ENCODE results near the gene SLC6A17.

SLC6A17 gene

GRCh38 chr1:110206261-110206920, 56.1 kb downstream of the SLC6A17 start:
- no peak for DNase-seq

GRCh38 chr1:110207831-110208230, 57.5 kb downstream of the SLC6A17 start:
- peak; percentile 25 for DNase-seq

GRCh38 chr1:110208916-110209645, 58.8 kb downstream of the SLC6A17 start:
- no peak for DNase-seq

DNA sequence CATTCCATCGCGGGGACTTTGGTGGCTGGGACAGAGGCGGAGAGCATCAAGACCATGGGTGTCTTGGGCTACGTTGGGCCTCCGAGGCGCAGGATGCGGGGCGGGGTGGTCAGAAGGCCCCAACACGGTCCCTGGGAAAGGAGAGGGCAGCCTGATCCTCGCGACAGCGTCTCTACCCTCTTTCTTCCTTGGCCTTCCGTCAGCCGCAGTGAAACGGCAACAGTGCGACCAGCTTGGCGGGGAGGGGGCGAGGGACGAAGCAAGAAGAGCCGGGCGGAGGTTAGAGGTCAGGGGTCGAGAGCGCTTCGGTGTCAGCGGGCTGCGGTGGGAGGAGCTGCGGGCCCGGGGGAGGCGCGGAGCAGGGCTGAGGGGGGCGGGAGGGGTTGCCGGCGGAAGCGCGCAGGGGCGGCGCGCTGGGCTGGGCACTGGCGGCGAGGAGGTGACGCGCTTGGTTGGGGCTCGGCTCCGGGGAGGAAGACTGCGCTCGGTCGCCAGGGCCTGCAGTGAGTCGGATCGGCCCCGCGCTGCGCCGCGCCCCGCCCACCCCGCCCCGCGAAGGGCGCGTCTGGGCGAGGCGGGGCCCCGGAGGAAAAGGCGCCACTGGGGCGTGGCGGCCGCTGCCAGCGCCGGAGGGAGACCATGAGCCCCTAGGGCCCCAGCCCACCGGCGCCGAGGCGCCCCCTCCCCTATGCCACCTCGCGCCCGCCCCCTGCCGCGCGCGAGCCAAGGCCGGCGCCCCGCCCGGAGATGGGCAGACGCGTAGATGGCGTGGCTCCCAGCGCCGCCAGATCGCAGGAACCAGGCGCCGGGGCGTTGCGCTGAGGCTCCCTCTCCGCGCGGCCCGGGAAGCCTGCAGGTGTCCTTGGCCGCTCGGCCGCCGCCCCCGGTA, 59.7 kb downstream of the SLC6A17 start, which contains the start of gene KCNC4:
KCNC4 (plus strand) TSS at position 600 of the 889 bp plus-strand sequence. CDS start 1,186 bp downstream, outside the sequence.
- DNase-seq = peak; percentile 83

GRCh38 chr1:110210604-110211495, 60.6 kb downstream of the SLC6A17 start:
- DNase-seq = peak; percentile 31

DNA sequence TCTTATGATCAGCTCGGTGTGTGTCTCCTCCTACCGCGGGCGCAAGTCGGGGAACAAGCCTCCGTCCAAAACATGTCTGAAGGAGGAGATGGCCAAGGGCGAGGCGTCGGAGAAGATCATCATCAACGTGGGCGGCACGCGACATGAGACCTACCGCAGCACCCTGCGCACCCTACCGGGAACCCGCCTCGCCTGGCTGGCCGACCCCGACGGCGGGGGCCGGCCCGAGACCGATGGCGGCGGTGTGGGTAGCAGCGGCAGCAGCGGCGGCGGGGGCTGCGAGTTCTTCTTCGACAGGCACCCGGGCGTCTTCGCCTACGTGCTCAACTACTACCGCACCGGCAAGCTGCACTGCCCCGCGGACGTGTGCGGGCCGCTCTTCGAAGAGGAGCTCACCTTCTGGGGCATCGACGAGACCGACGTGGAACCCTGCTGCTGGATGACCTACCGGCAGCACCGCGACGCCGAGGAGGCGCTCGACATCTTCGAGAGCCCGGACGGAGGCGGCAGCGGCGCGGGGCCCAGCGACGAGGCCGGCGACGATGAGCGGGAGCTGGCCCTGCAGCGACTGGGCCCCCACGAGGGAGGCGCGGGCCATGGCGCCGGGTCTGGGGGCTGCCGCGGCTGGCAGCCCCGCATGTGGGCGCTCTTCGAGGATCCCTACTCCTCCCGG, 61.3 kb downstream of the SLC6A17 start:
- no peak for DNase-seq

DNA sequence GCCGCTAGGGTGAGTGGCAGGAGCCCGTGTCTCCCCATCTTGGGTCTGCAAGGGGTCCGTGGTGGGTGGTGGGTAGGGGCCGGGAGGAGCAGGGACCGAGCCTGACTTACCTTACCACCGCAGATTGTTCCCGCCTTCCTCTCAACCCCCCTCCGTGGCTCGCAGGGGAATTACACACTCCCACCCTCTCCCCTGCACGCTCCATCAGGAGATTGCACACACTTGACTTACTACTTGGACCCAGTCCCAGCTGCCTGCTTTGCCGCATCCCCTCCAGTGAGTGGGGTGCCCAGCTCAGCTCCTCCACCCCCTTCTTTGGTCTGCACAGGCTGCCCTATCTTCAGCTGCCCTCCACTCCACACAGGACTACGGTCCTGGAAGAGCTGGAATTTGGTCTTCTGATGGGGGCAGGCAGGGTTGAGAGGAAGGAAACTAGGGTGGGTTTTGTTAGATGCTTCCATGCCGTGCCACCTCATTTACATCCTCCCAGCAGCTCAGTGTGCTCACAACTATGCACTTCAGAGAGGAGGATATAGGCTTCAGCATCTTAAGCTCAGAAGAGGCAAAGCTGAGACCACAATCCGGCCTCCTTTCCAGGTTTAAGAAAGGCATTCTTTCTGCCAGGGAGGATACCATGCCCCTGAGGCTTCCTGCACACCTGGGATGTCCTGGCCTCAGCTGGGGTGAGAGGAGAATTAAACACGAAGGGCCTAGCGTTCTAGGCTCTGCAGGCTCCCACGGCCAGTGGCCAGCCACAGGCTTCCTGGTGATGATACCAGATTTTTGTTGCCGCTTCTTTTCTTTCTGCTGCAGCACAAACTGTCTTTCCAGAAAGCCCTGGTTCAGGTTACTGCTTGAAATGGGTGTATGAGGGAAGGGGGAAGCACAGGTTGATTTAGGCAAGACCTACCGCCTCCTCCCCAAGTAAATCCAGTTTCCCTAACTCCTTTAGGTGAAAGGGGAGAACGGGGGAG, 62.2 kb downstream of the SLC6A17 start:
- DNase-seq = peak; percentile 24

DNA sequence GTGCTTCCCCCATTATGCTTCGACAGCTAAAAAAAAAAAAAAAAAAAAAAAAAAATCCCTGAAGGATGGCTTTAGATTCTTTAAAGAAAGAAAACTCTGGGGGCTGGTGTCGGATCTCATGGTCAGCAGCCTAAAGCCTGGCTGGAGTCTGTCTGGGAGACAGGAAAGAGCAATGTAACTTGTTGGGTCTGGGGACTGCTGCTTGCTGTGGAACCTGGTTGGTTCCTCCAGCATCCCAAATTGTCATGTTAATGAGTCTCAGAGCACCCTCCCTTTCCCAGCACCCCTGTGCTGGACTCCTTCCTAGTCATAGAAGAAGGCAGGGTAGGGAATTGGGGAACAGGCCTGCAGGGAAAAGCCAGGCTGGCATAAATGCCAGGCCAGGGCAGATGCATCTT, 62.8 kb downstream of the SLC6A17 start:
- no peak for DNase-seq

DNA sequence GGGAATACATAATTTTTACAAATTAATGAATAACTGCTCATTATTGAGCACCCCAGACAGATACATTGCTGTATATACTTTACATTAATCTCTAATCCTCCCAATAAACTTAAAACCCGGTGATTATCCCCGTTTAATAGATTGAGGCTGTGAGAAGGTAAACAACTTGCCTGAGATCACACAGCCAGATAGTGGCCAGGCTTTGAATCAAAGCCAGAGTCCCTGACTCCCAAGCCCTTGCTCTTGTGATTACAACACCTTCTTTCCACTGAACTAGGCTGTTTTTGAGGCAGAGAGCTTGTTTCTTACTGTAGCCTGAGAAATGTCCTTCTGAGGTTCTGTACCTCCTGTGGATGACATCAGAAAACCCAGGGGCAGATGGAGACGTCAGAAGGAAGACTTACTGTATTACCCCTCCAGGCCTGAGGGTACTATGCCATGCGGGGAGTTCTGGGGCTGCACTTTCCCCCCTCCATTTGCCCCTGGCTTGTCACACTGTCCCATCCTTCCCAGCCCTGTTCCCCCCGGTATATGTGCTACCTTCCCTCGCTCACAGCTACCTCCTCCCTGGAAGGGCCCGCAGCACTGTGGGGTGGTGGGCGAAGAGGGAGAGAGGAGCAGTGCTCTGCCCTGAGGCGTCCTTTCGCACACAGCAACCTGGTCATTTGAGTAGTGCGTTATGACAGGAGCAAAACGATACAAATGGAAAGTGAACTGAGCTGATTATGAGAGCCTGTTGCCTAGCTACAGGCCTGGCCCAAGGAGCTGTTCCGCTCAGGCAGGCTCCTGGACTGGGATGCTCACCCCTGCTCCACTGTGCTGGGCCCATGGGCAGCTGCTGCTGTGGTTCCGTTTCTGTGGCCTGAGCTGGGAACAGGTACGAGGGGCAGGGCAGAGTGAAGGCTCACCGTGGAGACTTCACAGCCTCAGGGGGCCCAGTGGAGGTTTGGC, 64.4 kb downstream of the SLC6A17 start:
- no peak for DNase-seq

DNA sequence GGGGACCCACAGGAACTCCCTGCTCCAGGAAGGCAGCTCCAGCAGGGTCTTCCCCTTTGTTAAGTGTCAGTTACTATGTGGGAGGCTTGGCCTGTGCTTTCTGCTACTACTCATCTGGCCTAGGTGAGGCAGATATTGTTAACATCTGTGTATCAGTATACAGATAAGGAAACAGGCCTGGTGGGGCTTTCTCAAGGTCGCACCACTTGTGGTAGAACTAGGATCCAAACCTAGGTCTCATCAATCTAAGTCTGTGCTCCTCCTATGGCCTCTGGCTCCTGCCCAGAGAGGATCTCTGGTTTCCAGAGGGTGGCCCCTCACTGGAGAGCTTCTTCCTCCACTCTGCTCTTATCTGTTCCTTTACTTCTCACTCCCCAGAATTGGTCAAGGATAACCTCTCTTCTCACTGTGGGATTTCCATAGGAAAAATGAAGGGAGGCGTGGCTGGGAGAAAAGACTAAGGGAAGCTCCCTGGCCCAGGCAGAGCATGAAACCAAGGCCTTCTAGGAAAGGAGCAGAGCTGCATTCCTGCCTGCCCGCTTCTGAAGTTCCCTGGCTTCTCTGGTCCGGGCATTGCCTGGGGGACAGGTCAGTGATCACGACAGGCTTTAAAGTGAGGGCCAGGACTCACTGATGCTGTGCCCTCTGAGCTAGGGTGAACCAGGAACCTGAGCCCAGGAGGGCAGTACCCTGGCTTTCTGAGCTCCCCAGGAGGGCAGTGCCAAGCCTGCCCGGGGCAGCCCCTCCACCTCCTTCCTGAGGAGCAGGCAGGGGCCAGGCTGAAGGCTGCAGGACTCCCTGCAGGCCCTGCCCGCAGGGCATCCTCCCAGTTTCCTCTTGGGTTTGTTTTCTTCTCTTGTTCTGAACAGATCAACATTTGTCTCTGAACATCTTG, 65.6 kb downstream of the SLC6A17 start:
- no peak for DNase-seq

- DNase-seq = no peak
Measured at GRCh38 chr1:110216844-110217444, 66.7 kb downstream of the SLC6A17 start.

DNA sequence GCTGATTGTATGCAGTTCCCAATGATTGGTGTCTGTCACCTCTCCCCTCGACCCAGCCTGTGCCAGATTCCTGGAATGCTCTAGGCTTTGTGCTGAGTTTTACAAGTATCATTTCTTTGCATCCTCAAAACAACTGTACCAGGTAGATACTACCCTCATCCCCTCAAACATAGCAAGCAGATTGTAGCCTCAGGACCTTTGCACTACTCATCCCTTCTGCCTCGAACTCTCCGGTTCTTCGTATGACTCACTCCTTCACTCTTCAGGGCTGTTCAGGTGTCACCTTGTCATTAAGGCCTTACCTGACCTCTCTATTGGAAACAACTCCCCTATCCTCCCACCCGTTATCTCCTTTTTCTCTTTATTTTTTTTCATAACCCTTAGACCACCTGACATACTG, 67.8 kb downstream of the SLC6A17 start:
- no peak for DNase-seq

- no peak for DNase-seq
Measured at GRCh38 chr1:110218739-110219138, 68.4 kb downstream of the SLC6A17 start.

DNA sequence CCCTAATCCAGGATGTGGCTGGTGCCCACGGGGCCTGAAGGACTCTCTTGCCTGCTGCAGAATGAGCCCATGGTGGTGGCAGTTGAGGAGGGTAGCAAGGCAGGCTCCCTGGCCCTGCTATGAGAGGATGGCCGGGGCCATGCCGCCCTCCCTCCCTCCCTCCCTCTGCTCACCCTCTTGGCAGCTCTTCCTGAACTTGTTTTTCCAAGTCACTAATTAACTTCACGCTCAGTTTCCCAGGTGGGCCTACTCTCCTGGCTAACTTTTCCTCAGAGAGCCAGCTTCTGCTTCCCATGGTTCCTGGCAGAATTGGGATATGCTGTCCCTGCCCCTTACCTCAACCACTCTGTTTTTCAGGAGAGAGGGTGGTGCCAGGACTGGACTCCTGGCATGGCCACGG, 70.0 kb downstream of the SLC6A17 start:
- DNase-seq = no peak

DNA sequence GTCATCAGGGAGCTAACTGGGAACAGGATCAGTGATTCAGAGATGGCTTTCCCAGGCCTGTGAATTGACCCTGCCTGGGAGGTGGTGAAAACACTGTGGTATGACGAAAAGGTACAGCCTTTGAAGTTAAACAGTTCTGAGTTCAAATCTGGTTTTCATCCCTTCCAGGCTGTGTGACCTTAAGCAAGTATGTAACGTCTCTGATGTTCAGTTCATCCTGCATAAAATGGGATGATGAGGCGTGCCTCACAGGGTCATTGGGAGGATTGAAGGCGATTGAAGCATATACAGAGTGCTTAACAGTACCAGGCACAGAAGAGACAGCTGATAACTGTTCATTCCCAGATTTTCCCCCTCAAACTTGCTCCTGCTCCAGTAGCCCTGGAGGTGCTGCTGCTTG, 70.8 kb downstream of the SLC6A17 start:
- no peak for DNase-seq

GRCh38 chr1:110223127-110223526, 72.8 kb downstream of the SLC6A17 start:
- no peak for DNase-seq

- no peak for DNase-seq
Measured at GRCh38 chr1:110223581-110223980, 73.3 kb downstream of the SLC6A17 start.

Measured in NCI-H510A (cell line).